Measurements from ENCODE around the gene ARPC4. TPM values are rescaled to one million over a fixed set of nuclear protein-coding genes. Genes with fewer than 3 reads are reported as not detected.

Gene ARPC4
- total RNA-seq, 1 donor: 198 TPM

- TF ChIP-seq CTCF (IDR thresholded peaks at IDR 0.05; ENCODE audit: insufficient read depth, low read length): no peak
Observed at GRCh38 chr3:9810846-9811245, 18.0 kb downstream of the ARPC4 start.

GRCh38 chr3:9812870-9813483 lies 20.1 kb downstream of the ARPC4 start:
- no peak overlapping the region for H3K4me3 ChIP-seq (ENCODE audit: low read depth, low read length)
- no peak for DNase-seq (ENCODE audit: low read depth)

More at GRCh38 chr3:9810846-9811245, 18.0 kb downstream of the ARPC4 start:
- peak; percentile 23 for DNase-seq (ENCODE audit: low read depth)
- H3K4me3 ChIP-seq (ENCODE audit: low read depth, low read length): peak overlapping the region; percentile 65

GRCh38 chr3:9815986-9816385 lies 23.1 kb downstream of the ARPC4 start:
- no peak for TF ChIP-seq CTCF (IDR thresholded peaks at IDR 0.05; ENCODE audit: insufficient read depth, low read length)
- no peak overlapping the region for H3K4me3 ChIP-seq (ENCODE audit: low read depth, low read length)
- DNase-seq (ENCODE audit: low read depth): no peak

More at GRCh38 chr3:9812870-9813483, 20.1 kb downstream of the ARPC4 start:
- no peak for TF ChIP-seq CTCF (IDR thresholded peaks at IDR 0.05; ENCODE audit: insufficient read depth, low read length)

GRCh38 chr3:9817436-9817835 lies 24.6 kb downstream of the ARPC4 start:
- no peak for DNase-seq (ENCODE audit: low read depth)
- no peak for TF ChIP-seq CTCF (IDR thresholded peaks at IDR 0.05; ENCODE audit: insufficient read depth, low read length)
- no peak overlapping the region for H3K4me3 ChIP-seq (ENCODE audit: low read depth, low read length)

- no peak for TF ChIP-seq CTCF (IDR thresholded peaks at IDR 0.05; ENCODE audit: insufficient read depth, low read length)
- no peak for DNase-seq (ENCODE audit: low read depth)
- H3K4me3 ChIP-seq (ENCODE audit: low read depth, low read length): no peak overlapping the region
Observed at GRCh38 chr3:9818666-9819335, 25.9 kb downstream of the ARPC4 start.

- no peak overlapping the region for H3K4me3 ChIP-seq (ENCODE audit: low read depth, low read length)
- DNase-seq (ENCODE audit: low read depth): no peak
- no peak for TF ChIP-seq CTCF (IDR thresholded peaks at IDR 0.05; ENCODE audit: insufficient read depth, low read length)
Observed at GRCh38 chr3:9820543-9820942, 27.7 kb downstream of the ARPC4 start.
